IPS-11a (cell line): ENCODE measurements around the gene GFRA1.

Source experiments
- H3K4me3 ChIP-seq: one replicate; pipeline ENCODE4 v1.5.1; 2013; ENCODE audit warnings: low read depth, low read length, control low read depth

The GFRA1 gene, protein sequence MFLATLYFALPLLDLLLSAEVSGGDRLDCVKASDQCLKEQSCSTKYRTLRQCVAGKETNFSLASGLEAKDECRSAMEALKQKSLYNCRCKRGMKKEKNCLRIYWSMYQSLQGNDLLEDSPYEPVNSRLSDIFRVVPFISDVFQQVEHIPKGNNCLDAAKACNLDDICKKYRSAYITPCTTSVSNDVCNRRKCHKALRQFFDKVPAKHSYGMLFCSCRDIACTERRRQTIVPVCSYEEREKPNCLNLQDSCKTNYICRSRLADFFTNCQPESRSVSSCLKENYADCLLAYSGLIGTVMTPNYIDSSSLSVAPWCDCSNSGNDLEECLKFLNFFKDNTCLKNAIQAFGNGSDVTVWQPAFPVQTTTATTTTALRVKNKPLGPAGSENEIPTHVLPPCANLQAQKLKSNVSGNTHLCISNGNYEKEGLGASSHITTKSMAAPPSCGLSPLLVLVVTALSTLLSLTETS

GRCh38 chr10:116272440-116273283 lies at the start of gene GFRA1:
GFRA1 (minus strand) TSS chr10:116273206; CDS start chr10:116272029, 1,177 bp downstream.
- peak within 1 kb of the TSS; percentile 52 for H3K4me3 ChIP-seq

- no peak overlapping the region for H3K4me3 ChIP-seq
Measured at GRCh38 chr10:116316503-116316902, 43.5 kb upstream of the GFRA1 start.

DNA sequence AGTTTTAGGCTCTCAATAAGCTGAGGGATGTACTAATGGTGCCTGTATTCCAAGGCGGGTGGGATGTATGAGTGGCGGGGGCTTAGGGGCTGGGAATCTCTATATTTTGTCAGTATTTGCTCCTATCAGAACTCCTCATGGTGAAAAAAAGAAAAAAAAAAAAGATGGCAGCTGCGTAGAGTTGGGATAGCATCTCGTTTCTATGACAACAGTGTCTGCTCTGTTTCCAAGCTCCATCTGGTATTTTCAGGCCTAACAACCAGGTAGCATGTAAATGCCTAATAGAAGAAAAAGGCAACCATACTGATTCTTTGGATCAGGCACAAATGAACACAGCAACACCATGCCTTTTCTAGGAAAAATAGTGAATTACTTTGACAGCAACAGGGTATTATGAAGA lies 39.5 kb upstream of the GFRA1 start:
- H3K4me3 ChIP-seq = no peak overlapping the region

DNA sequence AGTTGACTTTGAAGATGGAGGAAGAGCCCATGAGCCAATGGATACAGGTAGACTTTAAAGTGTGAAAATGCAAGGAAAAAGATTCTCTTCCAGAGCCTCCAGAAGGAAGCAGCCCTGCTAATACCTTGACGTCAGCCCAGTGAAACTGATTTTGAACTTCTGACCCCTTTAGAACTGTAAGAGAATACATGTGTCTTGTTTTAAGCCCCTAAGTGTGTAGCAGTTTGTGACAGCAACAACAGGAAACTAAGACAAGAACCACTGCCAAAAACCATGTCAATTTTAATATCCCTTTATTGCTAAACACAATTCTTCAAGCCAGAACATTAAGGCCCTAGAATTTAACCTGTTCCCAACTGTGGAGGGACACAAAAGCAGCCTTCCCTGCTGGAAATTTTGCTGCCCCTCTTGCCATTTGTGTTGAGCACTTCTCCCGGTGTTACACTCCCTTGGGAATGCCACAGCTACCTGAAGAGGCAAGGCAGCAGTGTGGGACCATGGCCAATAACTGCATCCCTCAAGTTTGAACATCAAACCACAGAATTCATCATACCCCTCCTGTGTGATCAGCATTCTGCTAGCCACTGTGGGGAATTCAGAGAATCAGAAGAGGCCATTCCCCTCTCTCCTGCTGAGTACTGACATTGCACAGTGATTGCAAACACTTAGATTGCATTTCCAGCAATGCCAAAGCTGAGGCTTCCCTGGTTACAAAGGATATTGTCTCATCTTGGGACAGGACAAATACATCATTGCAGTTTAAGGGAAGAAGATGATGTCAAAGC lies 38.9 kb upstream of the GFRA1 start:
- no peak overlapping the region for H3K4me3 ChIP-seq

GRCh38 chr10:116311016-116311415 lies 38.0 kb upstream of the GFRA1 start:
- no peak overlapping the region for H3K4me3 ChIP-seq

DNA sequence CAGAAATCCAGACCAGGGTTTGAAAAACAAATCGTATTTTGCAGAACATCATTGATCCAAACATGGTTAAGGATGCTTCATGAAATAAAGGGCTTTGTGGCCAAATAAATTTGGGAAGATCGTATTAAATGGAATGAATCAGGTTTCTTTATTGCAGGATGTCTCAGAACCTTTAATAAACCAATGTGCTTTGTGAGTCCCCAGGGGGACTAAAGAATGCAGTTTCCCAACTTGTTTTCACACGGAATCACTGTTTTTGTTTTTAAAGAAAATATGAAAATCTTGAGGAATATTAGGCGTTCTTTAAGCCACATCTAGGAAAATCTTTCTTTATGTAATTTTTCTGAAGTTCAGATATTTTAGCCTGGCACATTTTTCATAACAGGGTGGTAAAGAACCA lies 34.4 kb upstream of the GFRA1 start:
- no peak overlapping the region for H3K4me3 ChIP-seq

DNA sequence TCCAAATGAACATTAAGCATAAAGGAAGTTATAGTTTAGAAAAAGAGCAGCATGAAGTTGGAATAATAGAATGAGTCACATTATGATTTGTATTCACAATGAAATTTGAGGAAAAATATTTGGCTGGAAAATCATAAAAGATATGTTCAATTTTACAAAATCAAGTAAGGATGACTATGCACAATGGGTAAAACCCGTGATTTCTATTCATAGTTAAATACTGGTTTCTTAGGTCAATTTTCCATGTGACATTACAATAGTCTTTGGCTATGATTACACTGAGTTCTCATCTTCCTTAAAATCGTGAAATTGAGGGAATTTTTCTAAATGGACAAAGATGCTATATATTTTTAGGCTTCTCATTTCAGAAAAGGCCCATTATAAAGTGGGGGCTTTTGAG lies 33.8 kb upstream of the GFRA1 start:
- no peak overlapping the region for H3K4me3 ChIP-seq

GRCh38 chr10:116304923-116305322 lies 31.9 kb upstream of the GFRA1 start:
- H3K4me3 ChIP-seq = no peak overlapping the region

DNA sequence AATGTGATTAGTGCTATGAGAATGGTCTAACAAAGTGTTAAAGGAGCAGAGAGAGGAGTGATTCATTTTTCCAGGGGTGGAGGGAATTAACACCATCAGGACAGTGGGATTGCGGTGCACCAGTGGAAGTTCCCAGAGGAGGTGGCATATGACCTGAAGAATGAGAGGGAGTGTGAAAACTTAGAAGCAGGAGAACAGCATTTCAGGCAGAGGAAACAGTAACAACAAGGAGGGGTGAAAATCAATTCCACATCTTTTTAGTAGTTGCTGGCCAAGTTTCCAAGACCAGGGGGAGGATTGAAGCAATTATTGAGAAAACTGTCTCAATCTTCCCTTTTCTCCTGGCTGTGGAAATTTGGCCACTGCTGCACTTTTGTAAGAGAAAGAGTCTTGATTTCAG lies 27.5 kb upstream of the GFRA1 start:
- no peak overlapping the region for H3K4me3 ChIP-seq

GRCh38 chr10:116298586-116298985 lies 25.6 kb upstream of the GFRA1 start:
- H3K4me3 ChIP-seq = no peak overlapping the region

- no peak overlapping the region for H3K4me3 ChIP-seq
Measured at GRCh38 chr10:116296291-116296721, 23.3 kb upstream of the GFRA1 start.

DNA sequence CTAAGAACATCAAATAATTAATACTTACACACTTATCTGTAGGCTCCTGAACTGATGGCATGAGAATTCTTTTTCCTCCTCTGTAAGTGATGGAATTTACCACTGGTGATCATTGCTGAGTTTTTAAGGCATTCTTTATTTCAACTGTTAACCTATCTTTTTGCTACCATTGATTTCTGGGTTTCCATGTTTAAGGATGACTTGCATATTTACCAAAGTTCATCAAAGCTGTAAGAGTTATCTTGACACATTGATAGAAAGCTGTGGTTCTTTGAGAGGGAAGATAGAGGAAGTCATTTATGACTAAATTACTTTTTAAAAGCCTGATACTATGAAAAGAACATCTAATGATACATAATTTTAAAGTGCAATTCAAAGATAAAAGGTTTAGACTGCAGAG lies 19.5 kb upstream of the GFRA1 start:
- no peak overlapping the region for H3K4me3 ChIP-seq

GRCh38 chr10:116289652-116290051 lies 16.6 kb upstream of the GFRA1 start:
- no peak overlapping the region for H3K4me3 ChIP-seq

- H3K4me3 ChIP-seq = no peak overlapping the region
Measured at GRCh38 chr10:116287906-116288501, 15.0 kb upstream of the GFRA1 start.

DNA sequence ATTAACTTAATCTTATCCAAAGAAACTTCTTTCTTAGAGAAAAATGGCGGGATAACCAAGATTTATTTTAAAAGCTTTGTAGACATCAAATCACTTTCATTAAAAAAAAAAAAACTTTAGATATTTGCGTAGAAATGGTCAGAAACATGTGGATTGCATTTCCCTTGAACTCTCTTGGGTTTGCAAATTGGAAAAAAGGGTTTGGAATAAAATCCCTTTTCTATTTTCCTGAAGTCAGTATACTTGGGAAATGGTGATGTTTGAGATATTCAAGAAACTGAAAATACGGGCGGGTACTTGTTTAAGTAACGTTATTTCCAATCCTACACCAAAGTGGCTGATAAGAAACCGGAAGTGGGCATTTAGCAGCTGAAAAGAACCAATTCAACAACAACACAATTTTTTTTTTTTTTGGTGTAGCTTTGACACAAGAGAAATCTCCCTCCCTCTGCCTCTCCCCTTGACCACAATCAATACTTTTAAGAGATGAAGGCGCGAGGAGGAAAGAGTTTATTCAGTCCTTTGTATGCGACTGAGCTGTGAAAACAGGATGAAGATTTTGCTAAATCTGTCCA lies 13.7 kb upstream of the GFRA1 start:
- H3K4me3 ChIP-seq = no peak overlapping the region

- H3K4me3 ChIP-seq = no peak overlapping the region
Measured at GRCh38 chr10:116281775-116282174, 8.8 kb upstream of the GFRA1 start.

- H3K4me3 ChIP-seq = no peak overlapping the region
Measured at GRCh38 chr10:116278846-116279245, 5.8 kb upstream of the GFRA1 start.

GRCh38 chr10:116276981-116277380 lies 4.0 kb upstream of the GFRA1 start:
- H3K4me3 ChIP-seq = no peak overlapping the region

DNA sequence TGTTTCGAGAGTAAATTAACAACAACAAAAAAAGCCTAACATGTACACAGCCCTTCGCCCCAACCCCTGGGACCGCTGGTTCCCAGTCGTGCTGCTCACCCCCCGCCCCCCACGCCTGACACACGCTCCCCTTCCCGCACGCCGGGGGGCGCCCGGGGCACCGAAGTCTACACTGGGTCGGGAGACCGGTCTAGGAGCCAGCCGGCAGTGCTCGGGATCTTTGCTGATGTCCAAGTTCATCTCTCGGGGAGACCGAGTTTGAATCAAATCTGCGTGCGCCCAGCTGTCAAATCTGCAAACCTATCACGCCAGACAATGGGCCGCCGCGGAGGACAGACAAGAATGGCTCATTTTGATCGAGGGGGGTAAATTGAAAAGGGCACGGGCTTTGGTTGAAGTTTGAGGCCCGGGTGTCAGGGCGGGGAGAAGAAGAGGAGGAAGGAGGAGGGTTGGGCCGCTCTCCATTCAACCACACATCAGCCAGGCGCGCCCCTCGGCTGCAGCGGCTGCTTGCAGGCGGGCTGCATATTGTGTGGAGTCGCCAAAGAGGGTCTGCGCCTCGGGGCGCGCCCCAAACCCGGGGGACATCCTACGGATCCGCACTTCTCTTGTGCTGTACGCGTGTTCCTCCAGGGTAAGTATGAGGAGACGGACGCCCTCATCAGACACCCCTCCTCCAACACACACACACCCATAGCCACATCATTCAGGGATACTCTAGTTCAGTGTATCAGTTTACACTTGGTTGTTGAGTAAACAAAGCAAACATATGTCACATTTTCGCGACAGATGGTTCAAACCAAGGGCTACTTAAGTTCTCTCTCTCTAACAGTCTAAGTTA lies 1.3 kb upstream of the GFRA1 start:
- H3K4me3 ChIP-seq = peak overlapping the region; percentile 52
